HPDE6-E6E7 (cell line): ENCODE results near the gene TSPAN6.

Source experiments
- DNase-seq: peaks from one replicate; pipeline ENCODE4 v3.0.0; 2011; ENCODE audit warnings: missing footprints; ENCODE audit errors: extremely low spot score

TSPAN6 gene

DNA sequence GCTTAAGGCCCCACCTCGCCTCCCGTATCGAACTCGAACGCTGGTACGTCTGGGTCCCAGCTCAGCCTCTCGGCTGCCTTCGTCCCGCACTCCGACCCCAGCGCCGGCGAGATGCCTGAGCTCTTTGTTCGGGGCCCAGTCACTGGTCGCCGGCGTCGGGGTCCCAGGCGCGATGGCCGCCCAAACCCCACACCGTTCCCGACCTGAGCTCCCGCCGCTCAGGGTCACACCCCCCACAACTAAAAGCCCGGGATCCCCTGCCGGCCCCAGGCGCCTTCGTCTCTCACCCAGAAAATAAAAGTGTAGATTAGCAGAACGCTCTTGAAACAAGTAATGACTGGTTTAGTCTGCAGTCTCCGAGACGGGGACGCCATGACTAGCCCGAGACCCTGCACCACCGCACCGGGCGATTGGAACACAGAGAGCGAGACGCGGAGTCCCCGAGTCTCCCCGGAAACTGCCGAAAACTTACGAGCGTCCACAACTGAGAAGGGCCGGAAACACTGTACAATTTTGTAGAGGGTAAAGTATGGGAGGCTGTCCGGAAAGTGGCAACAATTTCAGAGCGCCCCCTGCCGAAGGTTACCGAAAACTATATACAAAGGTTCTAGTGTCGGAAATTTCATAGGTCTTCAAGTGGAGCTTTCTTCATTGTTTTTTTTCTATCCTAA is at the start of gene TSPAN6:
Gene TSPAN6 (minus strand): TSS at position 486 of the 671 bp plus-strand sequence. CDS start 112 bp downstream, at position 374.
- DNase-seq: peak; percentile 39

GRCh38 chrX:100685997-100686305 is 49.3 kb upstream of the TSPAN6 start:
- no peak for DNase-seq

- DNase-seq: peak; percentile 45
Observed at GRCh38 chrX:100685284-100685996, 48.8 kb upstream of the TSPAN6 start.

GRCh38 chrX:100682939-100683338 is 46.3 kb upstream of the TSPAN6 start:
- DNase-seq: no peak

GRCh38 chrX:100681599-100681998 is 45.0 kb upstream of the TSPAN6 start:
- no peak for DNase-seq

GRCh38 chrX:100680756-100681155 is 44.1 kb upstream of the TSPAN6 start:
- DNase-seq: no peak

DNA sequence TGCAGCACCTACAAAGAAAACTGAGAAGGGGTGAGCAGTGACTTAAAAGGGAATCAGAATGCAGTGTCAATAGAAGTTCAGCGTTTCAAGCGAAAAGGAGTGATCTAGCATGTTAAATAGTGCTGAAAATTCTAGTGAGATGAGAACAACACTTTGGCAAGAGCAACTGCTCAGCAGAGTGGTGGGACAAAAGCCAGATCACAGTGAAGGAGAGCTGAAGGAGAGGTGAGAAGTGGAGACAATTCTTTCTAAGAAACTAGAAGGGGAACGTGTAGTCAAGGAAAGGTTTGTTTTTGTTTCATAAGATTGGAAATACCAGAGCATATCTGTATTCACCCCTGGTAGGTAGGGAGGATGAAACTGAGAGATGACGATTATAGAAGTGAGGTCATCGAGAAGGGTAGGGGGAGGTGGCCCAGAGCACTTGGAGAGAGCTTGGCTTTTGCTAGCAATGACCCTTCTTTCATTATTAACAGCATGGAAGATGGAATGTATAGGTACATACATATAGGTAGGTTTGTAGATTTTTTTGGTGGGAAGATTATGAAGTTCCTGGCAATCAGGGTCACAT is 41.1 kb upstream of the TSPAN6 start:
- DNase-seq: no peak

- DNase-seq: no peak
Observed at GRCh38 chrX:100674705-100675104, 38.1 kb upstream of the TSPAN6 start.

DNA sequence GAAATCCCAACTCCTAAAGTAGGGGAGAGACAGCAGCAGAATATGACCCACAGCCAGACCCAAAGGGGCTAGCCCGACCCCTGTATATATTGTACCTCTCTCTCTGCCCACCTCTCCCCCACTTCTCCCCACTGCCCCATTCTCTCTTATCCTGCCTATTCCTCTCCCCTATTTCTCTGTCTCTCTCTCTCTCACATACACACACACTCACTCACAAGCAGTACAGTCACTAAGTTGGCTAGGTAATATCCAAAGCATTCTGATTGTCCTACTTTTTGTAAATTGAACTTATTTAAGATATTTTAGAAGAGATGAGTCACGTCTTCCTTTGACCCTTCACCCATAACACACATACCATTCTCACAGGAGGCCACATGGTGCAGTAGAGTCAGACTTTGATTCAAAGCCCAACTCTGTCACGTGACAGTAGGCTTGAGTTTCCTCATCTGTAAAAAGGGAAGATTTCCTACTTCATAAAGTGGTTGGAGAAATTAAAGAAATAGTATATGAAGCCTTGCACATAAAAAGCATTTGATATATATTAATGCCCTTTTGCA is 36.9 kb upstream of the TSPAN6 start:
- DNase-seq: no peak

DNA sequence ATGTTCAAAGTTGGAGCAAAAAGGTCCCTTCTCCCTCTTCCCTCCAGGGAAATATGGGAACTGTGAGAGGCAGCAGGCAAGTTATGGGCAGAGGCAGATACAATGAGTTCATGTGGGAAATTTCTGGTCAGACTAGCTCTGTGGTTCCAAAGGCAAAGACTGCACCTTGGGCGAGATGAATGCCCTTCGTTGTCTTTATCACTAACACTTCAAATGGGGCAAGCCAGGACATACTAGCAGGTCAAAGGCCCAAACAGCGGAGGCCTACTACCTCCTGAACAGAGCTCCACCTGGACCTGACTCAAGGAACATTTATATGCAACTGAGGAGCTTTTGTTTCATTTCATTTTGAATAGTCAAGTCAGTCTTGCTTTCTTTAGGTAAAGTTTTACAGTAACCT is 36.4 kb upstream of the TSPAN6 start:
- no peak for DNase-seq

DNA sequence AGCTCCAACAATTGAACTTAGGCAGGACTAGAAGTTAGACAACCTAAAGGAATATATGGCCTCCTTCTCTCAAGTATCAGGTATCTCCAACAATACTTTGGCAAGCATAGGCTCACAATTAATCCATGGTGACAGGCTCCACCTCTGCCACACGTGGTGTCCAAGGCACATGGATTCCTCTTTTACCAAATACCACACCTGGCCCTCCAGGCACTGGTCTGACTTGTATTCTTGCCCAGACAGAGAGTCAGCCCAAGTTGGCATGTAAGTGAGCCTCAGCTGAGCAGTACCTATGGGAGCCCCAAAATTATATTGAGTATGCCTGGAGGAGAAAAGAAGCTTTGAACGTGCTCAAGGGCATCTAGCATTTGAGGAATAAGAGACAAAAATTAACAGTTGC is 27.0 kb upstream of the TSPAN6 start:
- DNase-seq: no peak

- DNase-seq: no peak
Observed at GRCh38 chrX:100662796-100663195, 26.2 kb upstream of the TSPAN6 start.

- DNase-seq: no peak
Observed at GRCh38 chrX:100662170-100662569, 25.6 kb upstream of the TSPAN6 start.

- DNase-seq: no peak
Observed at GRCh38 chrX:100659431-100660137, 23.0 kb upstream of the TSPAN6 start.

DNA sequence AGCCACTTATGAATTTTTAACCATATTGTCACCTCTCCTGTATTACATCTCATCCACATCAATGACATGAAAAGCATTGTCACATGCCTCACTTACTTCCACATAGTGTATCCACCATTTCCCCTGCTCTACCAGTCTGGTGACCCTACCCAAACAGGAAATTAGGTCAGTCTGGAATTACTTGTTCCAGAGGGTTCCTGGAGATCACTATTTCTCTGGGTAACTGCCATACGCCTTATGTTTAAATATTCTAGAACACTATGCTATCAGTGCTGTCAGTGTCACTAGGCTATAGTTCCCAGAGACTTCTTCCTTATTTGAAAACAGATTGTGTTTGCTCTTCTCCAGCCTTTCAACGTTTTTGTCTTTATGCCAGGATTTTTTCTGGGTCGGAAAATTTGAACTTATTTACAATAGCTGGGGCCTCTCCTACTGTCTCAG is 22.4 kb upstream of the TSPAN6 start:
- DNase-seq: no peak

DNA sequence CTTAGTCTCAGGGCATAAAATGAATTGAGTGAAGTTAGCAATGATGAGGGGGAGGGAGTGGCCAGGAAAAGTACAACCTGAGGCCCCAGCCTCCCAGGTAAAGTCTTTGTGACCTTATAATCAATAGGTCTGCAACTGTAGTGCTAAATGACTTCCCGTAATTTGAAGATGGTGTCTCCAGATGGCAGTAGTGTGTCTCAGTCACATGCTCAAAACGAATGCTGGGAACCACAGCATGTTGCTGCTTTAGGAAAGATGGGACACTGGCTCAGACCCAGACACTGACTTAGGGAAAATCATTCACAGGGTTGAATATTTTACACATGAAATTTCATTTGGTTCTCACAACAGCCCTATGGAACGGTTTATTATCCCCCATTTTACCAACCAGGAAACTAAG is 17.7 kb upstream of the TSPAN6 start:
- DNase-seq: no peak

GRCh38 chrX:100652266-100652665 is 15.7 kb upstream of the TSPAN6 start:
- no peak for DNase-seq

DNA sequence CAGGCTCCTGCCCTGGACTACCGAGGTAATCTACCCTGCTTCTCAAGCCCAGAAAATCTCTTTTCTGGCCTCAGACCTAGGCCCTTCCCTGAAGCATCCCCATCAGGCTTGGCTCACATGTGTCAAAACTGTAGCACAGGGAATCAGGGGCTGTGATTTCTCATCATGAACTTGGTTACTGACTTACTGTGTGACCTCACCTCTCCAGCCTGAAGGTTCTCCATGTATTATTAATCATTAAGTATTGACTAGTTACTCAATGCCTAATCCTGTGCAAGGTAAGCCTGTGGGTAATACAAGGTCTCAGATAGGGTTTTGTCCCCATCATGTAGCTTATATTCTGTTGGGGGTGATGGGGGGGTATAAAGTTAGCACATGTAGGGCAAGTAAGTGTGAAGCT is 14.2 kb upstream of the TSPAN6 start:
- no peak for DNase-seq

DNA sequence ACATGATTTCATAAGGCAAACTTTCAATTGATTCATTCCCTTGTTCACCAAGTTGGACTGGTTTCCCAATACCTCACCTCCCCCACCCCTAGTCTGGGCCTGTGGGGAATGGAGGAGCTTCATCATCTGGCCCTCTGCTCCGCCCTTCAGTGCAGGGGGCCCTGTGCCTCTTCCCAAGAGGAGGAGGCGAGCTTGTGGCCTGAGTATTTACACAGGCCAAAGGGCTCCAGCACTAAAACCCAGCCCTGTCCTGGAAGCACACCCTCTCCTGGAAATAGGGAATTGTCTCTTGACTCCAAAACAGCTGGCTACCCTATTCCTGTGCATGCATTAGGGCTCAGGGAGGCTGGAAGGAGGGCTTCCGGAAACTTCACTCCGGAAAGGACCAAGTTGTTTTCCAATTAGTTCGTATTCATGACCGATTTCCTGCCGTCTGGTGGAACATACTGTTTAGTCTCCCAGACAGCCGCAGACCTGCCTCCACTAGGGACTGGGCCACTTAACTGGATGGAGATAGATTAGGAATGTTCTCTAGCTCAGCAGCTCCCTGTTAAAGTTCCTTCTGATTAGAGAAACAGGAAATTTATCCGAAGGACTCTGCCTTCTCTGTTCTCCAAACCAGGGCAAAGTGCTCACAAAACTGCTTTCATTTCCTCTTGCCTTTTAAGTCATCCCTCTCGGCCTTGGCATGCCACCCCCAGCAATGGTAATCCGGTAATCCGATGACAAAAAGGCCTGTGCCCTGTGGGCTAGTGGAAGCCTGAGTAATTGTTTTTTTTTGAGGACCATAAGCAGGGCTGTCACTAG is 13.1 kb upstream of the TSPAN6 start:
- DNase-seq: no peak

DNA sequence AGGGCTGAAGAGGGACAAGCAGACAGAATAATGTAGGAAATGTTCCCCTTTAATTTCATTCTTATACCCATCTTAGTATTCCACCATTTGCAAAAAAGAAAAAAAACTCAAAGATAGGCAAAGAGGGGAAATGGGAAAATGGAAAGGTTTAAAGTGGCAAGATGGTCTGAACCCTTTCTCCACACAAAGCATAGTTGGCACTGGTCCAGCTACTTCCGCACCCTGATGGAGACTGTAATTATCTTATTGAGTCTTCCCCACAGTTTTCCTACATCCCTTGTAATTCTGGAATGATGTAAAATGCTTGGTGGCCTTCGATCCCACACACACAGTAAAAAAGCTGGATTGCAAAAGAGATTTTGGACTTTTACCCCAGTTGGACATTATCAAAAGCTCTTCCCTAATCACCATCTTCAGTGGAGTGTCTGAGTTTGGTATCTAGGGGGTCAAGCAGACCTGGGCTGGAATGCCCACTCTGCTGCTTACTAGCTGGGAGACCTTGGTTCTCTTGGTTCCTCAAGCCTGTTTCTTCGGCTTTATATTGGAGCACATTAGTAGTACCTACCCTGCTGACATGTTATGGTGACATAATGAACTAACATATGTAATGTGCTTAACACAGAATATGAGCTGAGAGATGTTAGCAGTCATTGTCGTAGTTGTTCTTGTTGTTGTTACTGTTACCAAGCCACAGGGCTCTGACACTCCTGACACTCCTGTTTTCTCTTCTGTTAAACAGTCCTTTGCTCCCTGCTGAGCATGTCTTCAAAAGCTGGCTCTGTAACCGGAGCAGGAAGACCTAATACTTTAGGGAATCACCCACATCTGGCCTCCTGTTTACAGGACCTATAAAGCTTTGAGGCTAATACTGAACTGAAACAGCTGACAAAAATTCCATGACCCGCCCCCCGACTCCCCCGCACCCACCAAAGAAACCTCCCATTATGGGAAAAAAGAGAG is 12.1 kb upstream of the TSPAN6 start:
- DNase-seq: no peak
